Adrenal gland (tissue), 5 donors: ENCODE data around the gene PDCD11.

Experiments
- CTCF ChIP-seq, 6 experiments: fragments of 450-650 bp in 4 of 6; fragments of 200-600 bp in 2 of 6; sonication (generic) in 1 of 6; IDR thresholded peaks; 1 replicate in 5 of 6; 2 replicates in 1 of 6; pipeline versions ENCODE4 v1.5.1 to v1.8.0; 2016 to 2021; ENCODE audit warnings: antibody characterized with exemption in 6 of 6, mild to moderate bottlenecking in 2 of 6, moderate library complexity in 1 of 6
- POLR2A ChIP-seq, 2 donors: fragments of 450-650 bp; IDR thresholded peaks; one replicate each; pipeline ENCODE4 v1.6.1; 2017; ENCODE audit warnings: antibody characterized with exemption in 2 of 2, mild to moderate bottlenecking in 2 of 2, moderate library complexity in 1 of 2
- donor health status: DM: no; HTN: no; CAD: no.

GRCh38 chr10:103495321-103495720 is 98.9 kb downstream of the PDCD11 start:
- no peak for TF ChIP-seq POLR2A (IDR thresholded peaks at IDR 0.05)
- TF ChIP-seq CTCF (IDR thresholded peaks at IDR 0.05), result no peak
